KMS-11 (cell line): ENCODE measurements around the gene FHOD3.

Experiments used
- H2AFZ ChIP-seq: fragments of 200-600 bp; sonication (generic); 2 replicates; pipeline ENCODE4 v1.6.1; 2016; ENCODE audit warnings: antibody characterized with exemption, mixed run types, low read depth
- H3K27ac ChIP-seq: fragments of 200-600 bp; sonication (generic); 2 replicates; pipeline ENCODE4 v1.6.1; 2016; ENCODE audit warnings: mild to moderate bottlenecking, mixed run types
- H3K27me3 ChIP-seq: fragments of 200-600 bp; sonication (generic); 2 replicates; pipeline ENCODE4 v1.6.1; 2017; ENCODE audit warnings: mild to moderate bottlenecking, low read depth, mixed run types, moderate library complexity; ENCODE audit not compliant: insufficient read depth
- H3K36me3 ChIP-seq: fragments of 200-600 bp; sonication (generic); 2 replicates; pipeline ENCODE4 v1.6.1; 2017; ENCODE audit warnings: mild to moderate bottlenecking, mixed run types; ENCODE audit not compliant: insufficient read depth
- H3K4me1 ChIP-seq: fragments of 200-600 bp; sonication (generic); 2 replicates; pipeline ENCODE4 v1.6.1; 2016; ENCODE audit warnings: mild to moderate bottlenecking, low read depth, mixed run types; ENCODE audit not compliant: poor library complexity, severe bottlenecking
- H3K4me2 ChIP-seq: fragments of 200-600 bp; sonication (generic); 2 replicates; pipeline ENCODE4 v1.7.0; 2016; ENCODE audit warnings: mild to moderate bottlenecking, mixed run types
- H3K4me3 ChIP-seq: fragments of 200-600 bp; sonication (generic); IDR thresholded peaks from 2 replicates; pipeline ENCODE4 v1.6.1; 2017; ENCODE audit warnings: low read depth, low read length, mixed read lengths; ENCODE audit not compliant: insufficient read depth
- H3K79me2 ChIP-seq: fragments of 200-600 bp; sonication (generic); 2 replicates; pipeline ENCODE4 v1.6.1; 2016; ENCODE audit warnings: low read depth, mixed run types; ENCODE audit not compliant: insufficient read depth
- H3K9ac ChIP-seq: fragments of 200-600 bp; sonication (generic); 2 replicates; pipeline ENCODE4 v1.6.1; 2016; ENCODE audit warnings: mild to moderate bottlenecking, mixed run types
- H4K20me1 ChIP-seq: fragments of 200-600 bp; sonication (generic); 2 replicates; pipeline ENCODE4 v1.6.1; 2016; ENCODE audit warnings: mild to moderate bottlenecking, mixed run types; ENCODE audit not compliant: insufficient read depth
- TF ChIP-seq, protein P1 (sequence below): fragments of 200-600 bp; sonication (generic); conservative IDR thresholded peaks from 2 replicates; pipeline ENCODE4 v1.6.1; 2017; ENCODE audit warnings: low read depth, mild to moderate bottlenecking, antibody characterized with exemption, low read length, moderate library complexity, mixed read lengths

The FHOD3 gene

DNA sequence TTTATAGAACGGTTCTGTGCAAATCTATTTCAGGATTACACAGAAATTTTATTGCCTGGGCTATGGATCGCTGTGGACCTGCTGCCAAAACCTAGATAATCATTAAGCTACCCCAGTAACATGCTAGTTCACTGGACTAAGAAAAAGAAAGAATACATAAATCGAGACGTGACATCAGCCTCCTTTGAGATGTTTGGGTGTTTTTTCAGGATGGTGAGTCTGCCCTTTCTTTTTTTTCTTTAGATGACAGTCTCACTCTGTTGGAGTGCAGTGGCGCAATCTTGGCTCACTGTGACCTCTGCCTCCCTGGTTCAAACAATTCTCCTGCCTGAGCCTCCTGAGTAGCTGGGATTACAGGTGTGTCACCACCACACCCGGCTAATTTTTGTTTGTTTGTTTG, 52.0 kb downstream of the FHOD3 start:
- no peak overlapping the region for H3K4me3 ChIP-seq
- H2AFZ ChIP-seq = no peak overlapping the region
- no peaks in the 10 kb centered on the region for H3K79me2 ChIP-seq
- H3K4me2 ChIP-seq = no peak overlapping the region
- TF ChIP-seq, protein P1, sequence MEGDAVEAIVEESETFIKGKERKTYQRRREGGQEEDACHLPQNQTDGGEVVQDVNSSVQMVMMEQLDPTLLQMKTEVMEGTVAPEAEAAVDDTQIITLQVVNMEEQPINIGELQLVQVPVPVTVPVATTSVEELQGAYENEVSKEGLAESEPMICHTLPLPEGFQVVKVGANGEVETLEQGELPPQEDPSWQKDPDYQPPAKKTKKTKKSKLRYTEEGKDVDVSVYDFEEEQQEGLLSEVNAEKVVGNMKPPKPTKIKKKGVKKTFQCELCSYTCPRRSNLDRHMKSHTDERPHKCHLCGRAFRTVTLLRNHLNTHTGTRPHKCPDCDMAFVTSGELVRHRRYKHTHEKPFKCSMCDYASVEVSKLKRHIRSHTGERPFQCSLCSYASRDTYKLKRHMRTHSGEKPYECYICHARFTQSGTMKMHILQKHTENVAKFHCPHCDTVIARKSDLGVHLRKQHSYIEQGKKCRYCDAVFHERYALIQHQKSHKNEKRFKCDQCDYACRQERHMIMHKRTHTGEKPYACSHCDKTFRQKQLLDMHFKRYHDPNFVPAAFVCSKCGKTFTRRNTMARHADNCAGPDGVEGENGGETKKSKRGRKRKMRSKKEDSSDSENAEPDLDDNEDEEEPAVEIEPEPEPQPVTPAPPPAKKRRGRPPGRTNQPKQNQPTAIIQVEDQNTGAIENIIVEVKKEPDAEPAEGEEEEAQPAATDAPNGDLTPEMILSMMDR = no peak
- H3K4me1 ChIP-seq = no peaks in the 10 kb centered on the region
- H3K27me3 ChIP-seq = no peaks in the 10 kb centered on the region
- H3K9ac ChIP-seq = no peak overlapping the region
- no peak overlapping the region for H3K27ac ChIP-seq
- H4K20me1 ChIP-seq = no peaks in the 10 kb centered on the region
- H3K36me3 ChIP-seq = no peaks in the 10 kb centered on the region

DNA sequence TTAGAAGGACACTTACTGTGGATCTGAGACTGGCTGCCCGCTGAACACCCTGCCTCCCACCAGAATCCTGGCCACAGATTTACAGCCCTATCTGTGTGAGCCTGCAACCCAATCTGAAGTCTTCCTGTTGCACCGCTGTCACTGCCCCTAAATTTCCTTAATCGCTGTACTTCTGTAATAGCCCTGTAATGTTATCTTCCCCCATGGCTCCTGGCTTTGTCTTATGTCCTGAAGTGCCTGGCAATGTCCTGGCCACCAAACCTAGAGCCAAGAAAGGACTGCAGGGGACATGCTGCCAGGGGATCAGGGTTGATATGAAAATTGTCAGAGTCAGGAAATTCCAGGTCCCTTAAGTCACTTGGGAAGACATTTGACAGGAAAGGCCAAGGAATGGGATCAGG, 52.7 kb downstream of the FHOD3 start:
- no peak overlapping the region for H3K4me3 ChIP-seq
- H3K27me3 ChIP-seq = no peaks in the 10 kb centered on the region
- TF ChIP-seq, protein P1 = no peak
- H2AFZ ChIP-seq = no peak overlapping the region
- no peaks in the 10 kb centered on the region for H4K20me1 ChIP-seq
- no peaks in the 10 kb centered on the region for H3K4me1 ChIP-seq
- no peak overlapping the region for H3K4me2 ChIP-seq
- no peaks in the 10 kb centered on the region for H3K79me2 ChIP-seq
- H3K27ac ChIP-seq = no peak overlapping the region
- H3K36me3 ChIP-seq = no peaks in the 10 kb centered on the region
- H3K9ac ChIP-seq = no peak overlapping the region

DNA sequence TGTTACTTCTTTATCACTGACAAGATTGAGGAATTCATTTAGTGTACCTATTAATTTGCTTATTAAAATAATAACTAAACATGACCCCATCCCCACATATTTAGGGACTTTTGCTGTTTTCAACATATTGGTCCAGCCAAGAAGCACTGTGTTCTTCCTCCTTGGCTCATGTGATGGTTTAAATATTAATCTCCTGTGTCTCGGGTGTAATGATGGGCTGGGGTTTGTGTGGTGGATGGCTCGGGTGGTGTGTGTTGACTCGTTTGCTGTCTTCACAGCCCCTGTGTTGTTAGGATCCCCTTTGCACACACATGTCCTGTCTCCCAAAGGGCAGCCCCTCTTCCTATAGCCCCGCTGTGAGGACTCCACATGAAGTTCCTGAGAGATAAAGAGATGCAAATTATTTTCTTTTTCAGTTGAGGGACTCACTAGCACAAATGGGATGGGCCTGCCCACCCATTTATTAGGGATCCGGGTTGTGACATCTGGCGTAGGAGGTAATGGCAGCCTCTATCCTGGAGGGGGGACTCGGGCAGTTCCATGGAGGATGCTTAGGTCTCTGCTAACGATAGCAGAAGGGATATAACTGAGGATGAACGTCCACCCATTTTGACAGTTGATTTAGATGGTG, 53.4 kb downstream of the FHOD3 start:
- Histone ChIP-seq H3K27ac (no peak overlapping the region), H4K20me1 (no peaks in the 10 kb centered on the region), H3K79me2 (no peaks in the 10 kb centered on the region), H3K9ac (no peak overlapping the region), H3K36me3 (no peaks in the 10 kb centered on the region), H3K27me3 (no peaks in the 10 kb centered on the region), H2AFZ (no peak overlapping the region), H3K4me3 (no peak overlapping the region), H3K4me2 (no peak overlapping the region), H3K4me1 (no peaks in the 10 kb centered on the region)
- TF ChIP-seq, protein P1 = no peak

DNA sequence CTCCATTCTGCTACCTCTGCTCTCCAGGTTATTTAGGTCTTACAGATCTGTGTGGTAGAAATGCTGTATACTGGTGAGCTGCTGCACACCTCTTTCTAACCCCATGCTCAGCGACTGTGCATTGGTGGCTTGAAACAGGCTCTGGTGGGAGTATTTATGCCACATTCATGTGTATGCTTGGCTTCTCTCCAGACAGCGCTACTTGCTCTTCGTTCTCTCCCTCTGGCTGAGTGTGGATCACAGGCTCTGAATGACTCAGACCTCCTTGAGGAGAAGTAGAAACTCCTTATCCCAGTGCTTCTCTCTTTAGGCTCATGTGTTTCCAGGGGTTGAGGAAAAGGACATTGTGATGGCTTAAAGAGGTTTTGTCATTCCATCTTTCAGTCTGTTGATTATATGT, 54.9 kb downstream of the FHOD3 start:
- H2AFZ ChIP-seq = no peak overlapping the region
- no peaks in the 10 kb centered on the region for H3K27me3 ChIP-seq
- no peaks in the 10 kb centered on the region for H4K20me1 ChIP-seq
- no peaks in the 10 kb centered on the region for H3K79me2 ChIP-seq
- H3K4me3 ChIP-seq = no peak overlapping the region
- no peaks in the 10 kb centered on the region for H3K36me3 ChIP-seq
- TF ChIP-seq, protein P1 = no peak
- H3K4me2 ChIP-seq = no peak overlapping the region
- H3K4me1 ChIP-seq = no peaks in the 10 kb centered on the region
- no peak overlapping the region for H3K9ac ChIP-seq
- H3K27ac ChIP-seq = no peak overlapping the region
